Measurements from ENCODE around the gene HNRNPF. TPM values are rescaled to one million over a fixed set of nuclear protein-coding genes. Genes with fewer than 3 reads are reported as not detected.

The HNRNPF gene
- total RNA-seq, 1 experiment from 2014 or later, result 333 TPM

- intact Hi-C loops (cut with micrococcal nuclease), result no loop called here
These were observed 12.7 kb downstream of the HNRNPF start for GRCh38 chr10:43396061-43396927.

DNA sequence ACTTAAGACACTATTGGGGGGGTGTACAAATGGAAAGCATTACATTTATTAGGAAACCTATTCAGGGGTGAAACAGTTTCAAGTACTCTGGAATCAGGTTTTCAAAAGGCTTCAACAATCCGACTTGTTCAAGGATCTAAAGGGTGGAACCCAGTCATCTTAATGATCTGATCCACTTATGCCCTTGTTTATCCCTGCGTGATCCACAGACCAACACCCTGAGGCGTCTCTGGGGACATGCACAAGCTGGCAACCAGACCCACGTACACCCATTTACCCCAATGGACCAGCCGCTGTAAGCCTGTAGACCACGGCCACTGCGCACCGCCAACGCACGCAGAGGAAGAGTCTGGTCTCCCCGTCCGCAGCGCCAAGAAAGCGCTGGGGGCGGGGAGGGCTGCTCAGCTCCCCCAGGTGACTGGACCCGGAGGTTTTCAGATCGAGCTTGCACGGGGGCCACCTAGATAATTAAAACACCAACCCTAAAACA lies 13.4 kb downstream of the HNRNPF start:
- H3K9me3 ChIP-seq (ENCODE audit: control insufficient read depth in 1 of 2, insufficient read depth in 1 of 2, low read depth in 1 of 2, low read length in 2 of 2), result no peaks in the 10 kb centered on the region
- ChIA-PET POLR2A (interaction anchor here (0.7 to 2.1 kb wide), 3 partner anchors 9 to 14 kb away, joined by 4 to 11 read pairs (median 5); partner anchors contain the start of gene HNRNPF), RAD21 (ENCODE audit: low non-redundant PET in 1 of 2, low total read pairs in 2 of 2, uncharacterized antibody in 2 of 2, unreplicated experiment in 2 of 2) (no interaction called here), CTCF (no interaction called here)
- H4K20me1 ChIP-seq (ENCODE audit: insufficient read depth), result peaks cover 37% of the 10 kb centered on the region; the same call in 1 of the 2 replicates
- H3K4me2 ChIP-seq (ENCODE audit: low read length), result peak overlapping the region; percentile 92
- H3K79me2 ChIP-seq (ENCODE audit: insufficient read depth, low read length), result peaks cover 99% of the 10 kb centered on the region
- H3K9me2 ChIP-seq (ENCODE audit: insufficient read depth), result no peaks in the 10 kb centered on the region
- H3K4me1 ChIP-seq (ENCODE audit: control insufficient read depth in 1 of 2, insufficient read depth in 2 of 2, low read length in 2 of 2), result peaks cover 27 to 55% of the 10 kb centered on the region in 2 experiments
- H3K9ac ChIP-seq (ENCODE audit: low read length), result peak overlapping the region; percentile 100
- no TSS peak for BruUV-seq (replicated peaks)
- H3K4me3 ChIP-seq (replicated peaks in 1 of 2; ENCODE audit: low read depth in 1 of 2, low read length in 2 of 2), result peak overlapping the region; percentile 60 to 63
- no peak overlapping the region for H2AFZ ChIP-seq (ENCODE audit: low read depth, low read length, poor library complexity, severe bottlenecking)
- intact Hi-C loops (cut with micrococcal nuclease), result no loop called here
- H3K27ac ChIP-seq (ENCODE audit: low read depth, low read length), result peak overlapping the region; percentile 96
- no peak for DNase-seq (ENCODE audit: low read depth, low spot score)
- no peak for ATAC-seq
- no peaks in the 10 kb centered on the region for H3K27me3 ChIP-seq (ENCODE audit: insufficient read depth, low read length)
- H3K36me3 ChIP-seq (ENCODE audit: control insufficient read depth in 1 of 2, insufficient read depth in 2 of 2, low read length in 2 of 2), result peaks cover 28 to 64% of the 10 kb centered on the region in 2 experiments
- TF ChIP-seq EZH2 (IDR thresholded peaks at IDR 0.05), result no peak
- TF ChIP-seq REST (IDR thresholded peaks at IDR 0.05; ENCODE audit: low read depth), result no peak
- TF ChIP-seq, protein P1, sequence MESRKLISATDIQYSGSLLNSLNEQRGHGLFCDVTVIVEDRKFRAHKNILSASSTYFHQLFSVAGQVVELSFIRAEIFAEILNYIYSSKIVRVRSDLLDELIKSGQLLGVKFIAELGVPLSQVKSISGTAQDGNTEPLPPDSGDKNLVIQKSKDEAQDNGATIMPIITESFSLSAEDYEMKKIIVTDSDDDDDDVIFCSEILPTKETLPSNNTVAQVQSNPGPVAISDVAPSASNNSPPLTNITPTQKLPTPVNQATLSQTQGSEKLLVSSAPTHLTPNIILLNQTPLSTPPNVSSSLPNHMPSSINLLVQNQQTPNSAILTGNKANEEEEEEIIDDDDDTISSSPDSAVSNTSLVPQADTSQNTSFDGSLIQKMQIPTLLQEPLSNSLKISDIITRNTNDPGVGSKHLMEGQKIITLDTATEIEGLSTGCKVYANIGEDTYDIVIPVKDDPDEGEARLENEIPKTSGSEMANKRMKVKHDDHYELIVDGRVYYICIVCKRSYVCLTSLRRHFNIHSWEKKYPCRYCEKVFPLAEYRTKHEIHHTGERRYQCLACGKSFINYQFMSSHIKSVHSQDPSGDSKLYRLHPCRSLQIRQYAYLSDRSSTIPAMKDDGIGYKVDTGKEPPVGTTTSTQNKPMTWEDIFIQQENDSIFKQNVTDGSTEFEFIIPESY (IDR thresholded peaks at IDR 0.05; ENCODE audit: extremely low read depth, insufficient replicate concordance, low read length), result no peak
- no peak for TF ChIP-seq POLR2AphosphoS5 (IDR thresholded peaks at IDR 0.05; ENCODE audit: low read depth, low read length)
- TF ChIP-seq ZNF274 (IDR thresholded peaks at IDR 0.05; ENCODE audit: low read depth, low read length), result no peak
- no peak for TF ChIP-seq EZH2phosphoT487 (IDR thresholded peaks at IDR 0.05; ENCODE audit: borderline replicate concordance)
- TF ChIP-seq EGR1 (IDR thresholded peaks at IDR 0.05; ENCODE audit: low read depth), result no peak
- TF ChIP-seq ZFX (IDR thresholded peaks at IDR 0.05), result no peak
- TF ChIP-seq ELF1 (IDR thresholded peaks at IDR 0.05; ENCODE audit: borderline replicate concordance, low read depth), result no peak
- no peak for TF ChIP-seq SP1 (IDR thresholded peaks at IDR 0.05; ENCODE audit: low read depth)

More at GRCh38 chr10:43396061-43396927, 12.7 kb downstream of the HNRNPF start:
- H3K4me2 ChIP-seq (ENCODE audit: low read length), result peak overlapping the region; percentile 92
- BruUV-seq (replicated peaks), result TSS peak; percentile 16
- no peaks in the 10 kb centered on the region for H3K27me3 ChIP-seq (ENCODE audit: insufficient read depth, low read length)
- POLR2A ChIA-PET, result interaction anchor here (0.6 to 2.1 kb wide), 6 partner anchors 9 to 36 kb away, joined by 3 to 11 read pairs (median 4); partner anchors contain the start of gene HNRNPF
- TF ChIP-seq ZFX (IDR thresholded peaks at IDR 0.05) (peak; percentile 32; the same call in 1 of the 2 replicates), FOSL1 (IDR thresholded peaks at IDR 0.05; ENCODE audit: low read depth) (no peak; the same call in 1 of the 2 replicates)
- TF ChIP-seq, protein P2, sequence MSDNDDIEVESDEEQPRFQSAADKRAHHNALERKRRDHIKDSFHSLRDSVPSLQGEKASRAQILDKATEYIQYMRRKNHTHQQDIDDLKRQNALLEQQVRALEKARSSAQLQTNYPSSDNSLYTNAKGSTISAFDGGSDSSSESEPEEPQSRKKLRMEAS (IDR thresholded peaks at IDR 0.05), result peak; percentile 64
- peaks cover 26 to 59% of the 10 kb centered on the region in 2 experiments for H3K36me3 ChIP-seq (ENCODE audit: control insufficient read depth in 1 of 2, insufficient read depth in 2 of 2, low read length in 2 of 2)
- no peaks in the 10 kb centered on the region for H3K9me3 ChIP-seq (ENCODE audit: control insufficient read depth in 1 of 2, insufficient read depth in 1 of 2, low read depth in 1 of 2, low read length in 2 of 2)
- H2AFZ ChIP-seq (ENCODE audit: low read depth, low read length, poor library complexity, severe bottlenecking), result no peak overlapping the region
- peaks cover 32 to 62% of the 10 kb centered on the region in 2 experiments for H3K4me1 ChIP-seq (ENCODE audit: control insufficient read depth in 1 of 2, insufficient read depth in 2 of 2, low read length in 2 of 2)
- CTCF ChIA-PET, result no interaction called here
- H3K4me3 ChIP-seq (replicated peaks in 1 of 2; ENCODE audit: low read depth in 1 of 2, low read length in 2 of 2), result peak overlapping the region; percentile 60 to 63
- H3K79me2 ChIP-seq (ENCODE audit: insufficient read depth, low read length), result peaks cover 99% of the 10 kb centered on the region
- H3K9me2 ChIP-seq (ENCODE audit: insufficient read depth), result no peaks in the 10 kb centered on the region
- peak overlapping the region; percentile 100 for H3K9ac ChIP-seq (ENCODE audit: low read length)
- peak overlapping the region; percentile 96 for H3K27ac ChIP-seq (ENCODE audit: low read depth, low read length)
- RAD21 ChIA-PET (ENCODE audit: low non-redundant PET in 1 of 2, low total read pairs in 2 of 2, uncharacterized antibody in 2 of 2, unreplicated experiment in 2 of 2), result interaction anchor here in 1 of 2 experiments (0.6 kb wide), 2 partner anchors 14 to 176 kb away, joined by 3 to 4 read pairs; no protein-coding TSS in a partner anchor
- peaks cover 41% of the 10 kb centered on the region; the same call in 1 of the 2 replicates for H4K20me1 ChIP-seq (ENCODE audit: insufficient read depth)
- ATAC-seq (peak; percentile 73), DNase-seq (ENCODE audit: low read depth, low spot score) (no peak)
